IPS DF 6.9 (cell line): Measurements from ENCODE around the gene BRF1.

Experiments used
- DNase-seq: peaks from one replicate; pipeline ENCODE4 v3.0.0-alpha.2; 2013; ENCODE audit warnings: low read depth, low spot score
- H3K27ac ChIP-seq: one replicate; pipeline ENCODE4 v1.5.1; 2013; ENCODE audit warnings: low read length, control low read depth
- H3K27me3 ChIP-seq: 2 replicates; pipeline ENCODE4 v1.6.1; 2013; ENCODE audit warnings: mild to moderate bottlenecking, low read length; ENCODE audit not compliant: control insufficient read depth, insufficient read depth
- H3K36me3 ChIP-seq: 2 replicates; pipeline ENCODE4 v1.6.1; 2013; ENCODE audit warnings: low read length; ENCODE audit not compliant: control insufficient read depth, insufficient read depth
- H3K4me1 ChIP-seq: 2 replicates; pipeline ENCODE4 v1.6.1; 2013; ENCODE audit warnings: low read length; ENCODE audit not compliant: control insufficient read depth, insufficient read depth
- H3K4me3 ChIP-seq: 2 replicates; pipeline ENCODE4 v1.5.1; 2013; ENCODE audit warnings: mild to moderate bottlenecking, low read length
- H3K9me3 ChIP-seq: 2 replicates; pipeline ENCODE4 v1.6.1; 2013; ENCODE audit warnings: low read length, inconsistent platforms; ENCODE audit not compliant: control insufficient read depth, insufficient read depth
- WGBS: extraction: QIAGEN DNeasy Blood & Tissue Kit; methylation state at CpG from one replicate; pipeline ENCODE4 v1.1.7; 2013; ENCODE audit warnings: mixed read lengths, missing lambda C conversion rate; ENCODE audit not compliant: insufficient read length, insufficient coverage; 5-methylcytosine and 5-hydroxymethylcytosine counted together

The BRF1 gene

GRCh38 chr14:105166571-105167302, 134.1 kb downstream of the BRF1 start:
- no peak overlapping the region for H3K4me3 ChIP-seq
- peaks cover 2% of the 10 kb centered on the region; the same call in 1 of the 2 replicates for H3K27me3 ChIP-seq
- no peaks in the 10 kb centered on the region for H3K9me3 ChIP-seq
- DNase-seq, result no peak
- peaks cover 4% of the 10 kb centered on the region for H3K4me1 ChIP-seq
- no peak overlapping the region for H3K27ac ChIP-seq
- WGBS, result no CpG with 5 or more reads among the region's 22 CpGs
- H3K36me3 ChIP-seq, result no peaks in the 10 kb centered on the region

DNA sequence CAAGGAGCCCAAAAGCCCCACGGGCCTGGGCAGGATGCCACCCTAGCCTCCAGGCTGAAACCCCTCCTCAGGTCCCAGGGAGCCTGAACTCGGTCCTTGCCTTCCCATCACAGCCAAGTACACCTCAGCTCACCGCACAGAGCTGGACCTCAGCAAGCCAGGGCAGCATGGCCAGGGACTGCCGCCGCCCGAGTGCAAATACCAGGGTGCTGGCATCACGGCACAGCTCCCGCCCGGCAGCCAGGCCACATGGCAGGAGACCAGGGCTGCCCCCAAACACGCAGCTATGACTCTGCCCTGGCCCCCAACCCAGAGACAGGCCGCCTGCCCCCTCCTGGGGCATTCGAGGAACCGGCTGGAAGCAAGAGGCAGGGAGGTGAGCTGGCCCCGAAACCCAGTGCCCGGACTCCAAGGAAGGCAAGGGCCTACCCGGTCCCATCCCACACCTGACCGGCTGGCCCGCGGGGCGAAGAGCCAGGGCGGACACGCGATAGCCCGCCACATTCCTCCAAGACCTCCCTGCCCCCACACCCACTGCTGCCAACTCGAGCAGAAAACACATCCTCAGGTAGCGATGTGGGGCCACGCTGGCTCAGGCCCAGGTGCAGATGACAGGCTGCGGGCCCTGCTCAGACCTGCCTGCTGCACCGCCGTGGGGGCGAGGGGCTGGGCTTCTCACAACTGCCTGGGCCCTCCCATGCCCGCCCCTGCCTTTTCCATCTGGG, 134.9 kb downstream of the BRF1 start:
- Histone ChIP-seq H3K9me3 (no peaks in the 10 kb centered on the region), H3K4me1 (peaks cover 4% of the 10 kb centered on the region), H3K27ac (no peak overlapping the region), H3K36me3 (no peaks in the 10 kb centered on the region), H3K27me3 (peaks cover 2% of the 10 kb centered on the region; the same call in 1 of the 2 replicates), H3K4me3 (no peak overlapping the region)
- DNase-seq, result no peak
- WGBS, result no CpG with 5 or more reads among the region's 32 CpGs

- H3K27me3 ChIP-seq, result peaks cover 2% of the 10 kb centered on the region; the same call in 1 of the 2 replicates
- H3K4me3 ChIP-seq, result no peak overlapping the region
- no CpG with 5 or more reads among the region's 10 CpGs for WGBS
- DNase-seq, result no peak
- H3K9me3 ChIP-seq, result no peaks in the 10 kb centered on the region
- no peak overlapping the region for H3K27ac ChIP-seq
- no peaks in the 10 kb centered on the region for H3K36me3 ChIP-seq
- H3K4me1 ChIP-seq, result peaks cover 4% of the 10 kb centered on the region
Observed at GRCh38 chr14:105165134-105165704, 135.6 kb downstream of the BRF1 start.

- no peaks in the 10 kb centered on the region for H3K9me3 ChIP-seq
- WGBS, result no CpG with 5 or more reads among the region's 18 CpGs
- DNase-seq, result no peak
- no peak overlapping the region for H3K4me3 ChIP-seq
- peaks cover 2% of the 10 kb centered on the region; the same call in 1 of the 2 replicates for H3K27me3 ChIP-seq
- peaks cover 4% of the 10 kb centered on the region for H3K4me1 ChIP-seq
- H3K36me3 ChIP-seq, result no peaks in the 10 kb centered on the region
- no peak overlapping the region for H3K27ac ChIP-seq
Observed at GRCh38 chr14:105163040-105163742, 137.6 kb downstream of the BRF1 start.

- DNase-seq, result no peak
- H3K36me3 ChIP-seq, result no peaks in the 10 kb centered on the region
- 0 out of 2 replicates have a peak, but pooled peaks cover 2% of the 10 kb centered on the region for H3K4me1 ChIP-seq
- H3K27me3 ChIP-seq, result no peaks in the 10 kb centered on the region; the same call in 1 of the 2 replicates
- no peak overlapping the region for H3K4me3 ChIP-seq
- WGBS, result no CpG with 5 or more reads among the region's 2 CpGs
- H3K9me3 ChIP-seq, result no peaks in the 10 kb centered on the region
- H3K27ac ChIP-seq, result no peak overlapping the region
Observed at GRCh38 chr14:105162669-105162979, 138.2 kb downstream of the BRF1 start.

DNA sequence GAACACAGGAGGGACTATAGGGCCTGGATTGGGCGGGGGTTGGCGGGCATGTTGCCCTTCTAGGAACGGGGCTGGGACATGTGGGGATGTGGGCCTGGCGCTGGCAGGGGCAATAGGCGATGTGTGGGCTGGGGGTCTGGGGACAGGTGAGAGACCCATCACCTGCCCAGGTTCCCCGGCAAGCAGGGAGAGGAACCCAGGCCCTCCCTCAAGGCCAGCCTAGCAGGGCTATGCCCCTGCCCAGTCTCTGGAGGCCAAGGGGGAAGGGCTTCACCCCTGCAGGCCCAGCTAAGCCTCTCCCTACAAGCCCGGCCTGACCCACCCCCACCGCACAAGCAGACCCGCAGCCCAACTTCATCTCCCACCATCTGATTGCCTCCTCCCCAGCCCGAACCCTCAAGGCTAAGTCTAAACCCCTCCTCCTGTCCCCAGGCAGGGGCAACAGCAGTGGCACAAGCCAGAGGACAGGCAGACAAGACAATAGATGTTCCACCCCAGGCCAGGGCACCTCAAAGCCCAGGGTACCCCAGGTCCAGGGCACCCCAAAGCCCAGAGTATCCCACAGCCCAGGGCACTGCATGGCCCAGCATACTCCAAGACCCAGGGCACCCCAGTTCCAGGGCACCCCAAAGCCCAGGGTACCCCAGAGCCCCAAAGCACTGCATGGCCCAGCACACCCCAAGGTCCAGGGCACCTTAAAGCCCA, 138.7 kb downstream of the BRF1 start:
- DNase-seq, result no peak
- no peaks in the 10 kb centered on the region for H3K9me3 ChIP-seq
- H3K27me3 ChIP-seq, result no peaks in the 10 kb centered on the region; the same call in 1 of the 2 replicates
- 0 out of 2 replicates have a peak, but pooled peaks cover 2% of the 10 kb centered on the region for H3K4me1 ChIP-seq
- no peak overlapping the region for H3K4me3 ChIP-seq
- no peaks in the 10 kb centered on the region for H3K36me3 ChIP-seq
- no peak overlapping the region for H3K27ac ChIP-seq
- no CpG with 5 or more reads among the region's 10 CpGs for WGBS

GRCh38 chr14:105161309-105161708, 139.5 kb downstream of the BRF1 start:
- H3K27me3 ChIP-seq, result no peaks in the 10 kb centered on the region
- H3K27ac ChIP-seq, result no peak overlapping the region
- no peaks in the 10 kb centered on the region for H3K9me3 ChIP-seq
- no peaks in the 10 kb centered on the region for H3K36me3 ChIP-seq
- H3K4me3 ChIP-seq, result no peak overlapping the region
- WGBS, result no CpG with 5 or more reads among the region's 15 CpGs
- 0 out of 2 replicates have a peak, but pooled peaks cover 2% of the 10 kb centered on the region for H3K4me1 ChIP-seq
- DNase-seq, result no peak

- H3K4me1 ChIP-seq, result 0 out of 2 replicates have a peak, but pooled peaks cover 2% of the 10 kb centered on the region
- no peak for DNase-seq
- WGBS, result no CpG with 5 or more reads among the region's 12 CpGs
- no peak overlapping the region for H3K27ac ChIP-seq
- no peak overlapping the region for H3K4me3 ChIP-seq
- H3K36me3 ChIP-seq, result no peaks in the 10 kb centered on the region
- H3K9me3 ChIP-seq, result no peaks in the 10 kb centered on the region
- no peaks in the 10 kb centered on the region for H3K27me3 ChIP-seq
Observed at GRCh38 chr14:105160776-105161175, 140.0 kb downstream of the BRF1 start.

GRCh38 chr14:105159344-105159743, 141.5 kb downstream of the BRF1 start:
- Histone ChIP-seq H3K4me3 (no peak overlapping the region), H3K27me3 (no peaks in the 10 kb centered on the region), H3K36me3 (no peaks in the 10 kb centered on the region), H3K9me3 (no peaks in the 10 kb centered on the region), H3K27ac (no peak overlapping the region), H3K4me1 (0 out of 2 replicates have a peak, but pooled peaks cover 2% of the 10 kb centered on the region)
- WGBS, result no CpG with 5 or more reads among the region's 14 CpGs
- DNase-seq, result no peak
